ENCODE data around the gene LRCH4.
"Not testable (repeated sequence)": the region's sequence is repeated elsewhere in the genome, so short reads cannot be mapped to it uniquely, and the experiment has no call there.

LRCH4 gene

GRCh38 chr7:100528108-100528866 lies 57.6 kb downstream of the LRCH4 start:
- not testable (repeated sequence) for H3K4me3 ChIP-seq (ENCODE audit: low read length); H3K9ac ChIP-seq (ENCODE audit: low read length); H3K36me3 ChIP-seq (ENCODE audit: control insufficient read depth, low read depth, low read length)

More at GRCh38 chr7:100528108-100528866, 57.6 kb downstream of the LRCH4 start:
- not testable (repeated sequence) for H3K27me3 ChIP-seq (ENCODE audit: control insufficient read depth, insufficient read depth, low read length); H3K9me3 ChIP-seq (ENCODE audit: control insufficient read depth, low read depth, low read length); H3K27ac ChIP-seq (ENCODE audit: low read length); H3K4me1 ChIP-seq (ENCODE audit: control insufficient read depth, low read depth, low read length)

Data from iPS-18a (cell line).